HepG2 (cell line): Measurements from ENCODE around the gene PSMB3. TPM values are rescaled to one million over a fixed set of nuclear protein-coding genes. Genes with fewer than 3 reads are reported as not detected.

Experiments
- CCAR2 ChIP-seq: fragments of 200-400 bp; formaldehyde crosslinking; optimal IDR thresholded peaks from 2 replicates; pipeline ENCODE3; 2018; ENCODE audit warnings: low read depth, mild to moderate bottlenecking, low read length, moderate library complexity
- CENPX ChIP-seq: sonication (generic); formaldehyde crosslinking; IDR thresholded peaks from 2 replicates; pipeline ENCODE4 v1.9.0; 2021; ENCODE audit warnings: mild to moderate bottlenecking, missing genetic modification reagents, moderate library complexity
- HNF1B ChIP-seq: sonication (generic); formaldehyde crosslinking; IDR thresholded peaks from 2 replicates; pipeline ENCODE4 v1.5.1; 2020; ENCODE audit warnings: mild to moderate bottlenecking, moderate library complexity, missing genetic modification reagents
- KAT8 ChIP-seq: IDR thresholded peaks from 2 replicates; pipeline ENCODE4 v1.6.1; 2016; ENCODE audit warnings: missing genetic modification reagents, missing compliant biosample characterization
- MAZ ChIP-seq, 2 experiments: sonication (generic) in 1 of 2; formaldehyde crosslinking in 1 of 2; IDR thresholded peaks; 2 replicates each; pipeline versions ENCODE4 v1.5.0 to v1.6.1; 2012 to 2020; ENCODE audit warnings: low read depth in 2 of 2, mild to moderate bottlenecking in 2 of 2, borderline replicate concordance in 1 of 2, improper control_type of control experiment in 1 of 2, low read length in 1 of 2, missing genetic modification reagents in 1 of 2, moderate library complexity in 1 of 2
- PBX2 ChIP-seq: IDR thresholded peaks from 2 replicates; pipeline ENCODE4 v1.6.1; 2016; ENCODE audit warnings: control low read depth
- PBX3 ChIP-seq: sonication (generic); formaldehyde crosslinking; IDR thresholded peaks from 2 replicates; pipeline ENCODE4 v1.8.1; 2023; ENCODE audit warnings: missing genetic modification reagents, inconsistent platforms, borderline replicate concordance
- PCBP1 ChIP-seq: fragments of 200-400 bp; formaldehyde crosslinking; IDR thresholded peaks from 2 replicates; pipeline ENCODE4 v1.6.1; 2017; ENCODE audit warnings: mild to moderate bottlenecking, low read depth, low read length, borderline replicate concordance
- SMAD1 ChIP-seq: sonication (generic); formaldehyde crosslinking; IDR thresholded peaks from 2 replicates; pipeline ENCODE4 v1.4.0; 2020; ENCODE audit warnings: missing genetic modification reagents, low read depth, mild to moderate bottlenecking, borderline replicate concordance
- TERF1 ChIP-seq: sonication (generic); formaldehyde crosslinking; IDR thresholded peaks from 2 replicates; pipeline ENCODE4 v1.8.0; 2022; ENCODE audit warnings: mild to moderate bottlenecking, missing genetic modification reagents, moderate library complexity
- USF2 ChIP-seq, 2 experiments: sonication (generic) in 1 of 2; formaldehyde crosslinking in 1 of 2; IDR thresholded peaks; 2 replicates each; pipeline versions ENCODE4 v1.5.1 to v1.6.1; 2011 to 2020; ENCODE audit warnings: borderline replicate concordance in 1 of 2, low read depth in 1 of 2, low read length in 1 of 2, mild to moderate bottlenecking in 1 of 2, missing genetic modification reagents in 1 of 2, moderate library complexity in 1 of 2
- YY1 ChIP-seq: IDR thresholded peaks from 2 replicates; pipeline ENCODE4 v1.6.1; 2011; ENCODE audit warnings: low read length, low read depth, moderate library complexity, mild to moderate bottlenecking; ENCODE audit not compliant: insufficient read depth, insufficient replicate concordance
- ZBTB2 ChIP-seq: sonication (generic); formaldehyde crosslinking; IDR thresholded peaks from 2 replicates; pipeline ENCODE4 v1.8.0; 2022; ENCODE audit warnings: low read depth, missing genetic modification reagents
- ZBTB7B ChIP-seq: sonication (generic); formaldehyde crosslinking; IDR thresholded peaks from 2 replicates; pipeline ENCODE4 v1.4.0; 2020; ENCODE audit warnings: missing genetic modification reagents
- ZNF543 ChIP-seq: sonication (generic); formaldehyde crosslinking; IDR thresholded peaks from 2 replicates; pipeline ENCODE4 v1.4.0; 2020; ENCODE audit warnings: mild to moderate bottlenecking, missing genetic modification reagents
- ZNF570 ChIP-seq: sonication (generic); formaldehyde crosslinking; IDR thresholded peaks from 2 replicates; pipeline ENCODE4 v1.4.0; 2020; ENCODE audit warnings: mild to moderate bottlenecking, missing genetic modification reagents, borderline replicate concordance
- ZNF660 ChIP-seq: sonication (generic); formaldehyde crosslinking; IDR thresholded peaks from 2 replicates; pipeline ENCODE4 v1.5.1; 2020; ENCODE audit warnings: mild to moderate bottlenecking, low read depth, missing genetic modification reagents, borderline replicate concordance
- ZNF772 ChIP-seq: sonication (generic); formaldehyde crosslinking; IDR thresholded peaks from 2 replicates; pipeline ENCODE4 v1.5.0; 2020; ENCODE audit warnings: mild to moderate bottlenecking, missing genetic modification reagents
- ZNF777 ChIP-seq: sonication (generic); formaldehyde crosslinking; IDR thresholded peaks from 2 replicates; pipeline ENCODE4 v1.4.0; 2020; ENCODE audit warnings: missing genetic modification reagents
- polyA plus RNA-seq, 8 experiments: library from polyadenylated mRNA; depleted of rRNA in 3 of 8; stranded (reverse) in 7 of 8; unstranded in 1 of 8; fragments of >200 nt; fragmentation: Illumina TruSeq in 4 of 8; extraction: Trizol in 4 of 8; gene quantifications; 2 replicates each; pipeline versions ENCODE4 v1.2.1 to v1.2.3, GENCODE V29; 2011 to 2016; ENCODE audit warnings: low read depth in 4 of 8, missing spikeins in 1 of 8, mixed read lengths in 1 of 8; ENCODE audit not compliant: insufficient read depth in 1 of 8
- total RNA-seq, 5 experiments: library from RNA; depleted of rRNA; stranded (reverse); fragments of >200 nt; fragmentation: Illumina TruSeq; extraction: Trizol; gene quantifications; 2 replicates each; pipeline ENCODE4 v1.2.3, GENCODE V29; 2016; ENCODE audit warnings: low read depth in 1 of 5

The PSMB3 gene
- total and polyA plus RNA-seq, 2 of the 13 experiments (the other 11 are each of a cell fraction or from before 2014, with no cell fraction given), result 366 to 517 TPM

GRCh38 chr17:38751808-38752307, 683 bp upstream of the PSMB3 start (continued):
- TF ChIP-seq ZNF543 (CRISPR knock-in tag) (no peak), YY1 (peak; percentile 85), KAT8 (CRISPR knock-in tag) (peak; percentile 74), CENPX (CRISPR knock-in tag) (no peak), MAZ (IDR thresholded peaks at IDR 0.05; ENCODE audit: borderline replicate concordance, low read depth, low read length) (peak; percentile 49; the same call in 1 of the 2 replicates), MAZ (CRISPR knock-in tag; IDR thresholded peaks at IDR 0.05; ENCODE audit: low read depth) (peak; percentile 31; the same call in 1 of the 2 replicates), USF2 (IDR thresholded peaks at IDR 0.05; ENCODE audit: low read depth, low read length) (no peak), USF2 (CRISPR knock-in tag; IDR thresholded peaks at IDR 0.05; ENCODE audit: borderline replicate concordance) (no peak), PBX3 (CRISPR knock-in tag) (no peak), ZBTB7B (CRISPR knock-in tag) (peak; percentile 74; the same call in 1 of the 2 replicates), PBX2 (CRISPR knock-in tag) (no peak), ZNF570 (CRISPR knock-in tag) (no peak), ZNF660 (CRISPR knock-in tag) (no peak), SMAD1 (CRISPR knock-in tag) (no peak; the same call in 1 of the 2 replicates), TERF1 (CRISPR knock-in tag) (no peak), ZNF772 (no peak; the same call in 1 of the 2 replicates), PCBP1 (no peak), ZNF777 (CRISPR knock-in tag) (peak; percentile 97), CCAR2 (peak; percentile 31), HNF1B (CRISPR knock-in tag) (no peak), ZBTB2 (CRISPR knock-in tag) (peak; percentile 74)
